Stimulated activated CD4-positive, alpha-beta T cell treated with anti-CD3 and anti-CD28 coated beads, Interleukin-1b, Interleukin-23, amount 100 ng/mL, for 48 hours (primary cell): ENCODE results near the gene GP1BA.

ENCODE experiments used
- DNase-seq: peaks from one replicate; pipeline ENCODE4 v3.0.0-alpha.2; 2020

GP1BA gene

GRCh38 chr17:4938688-4939545, 6.8 kb downstream of the GP1BA start:
- no peak for DNase-seq

- DNase-seq = peak; percentile 29
Measured at GRCh38 chr17:4939546-4939795, 7.4 kb downstream of the GP1BA start.

GRCh38 chr17:4939796-4940554, 7.9 kb downstream of the GP1BA start, which contains the start of the genes RNF167 and SLC25A11:
RNF167 (plus strand) TSS chr17:4940268; CDS start chr17:4940910, 642 bp downstream.
SLC25A11 (minus strand) TSS chr17:4940046; CDS start chr17:4939910, 136 bp downstream.
- DNase-seq = peak; percentile 98

- DNase-seq = peak; percentile 41
Measured at GRCh38 chr17:4940555-4941318, 8.7 kb downstream of the GP1BA start.

- DNase-seq = no peak
Measured at GRCh38 chr17:4941319-4941610, 9.2 kb downstream of the GP1BA start.

- DNase-seq = no peak
Measured at GRCh38 chr17:4942760-4943508, 10.9 kb downstream of the GP1BA start.

GRCh38 chr17:4944163-4944553, 12.1 kb downstream of the GP1BA start:
- DNase-seq = peak; percentile 57

GRCh38 chr17:4944554-4945175, 12.6 kb downstream of the GP1BA start:
- peak; percentile 45 for DNase-seq

- DNase-seq = peak; percentile 88
Measured at GRCh38 chr17:4945176-4945943, 13.3 kb downstream of the GP1BA start.

GRCh38 chr17:4945944-4946280, 13.8 kb downstream of the GP1BA start:
- DNase-seq = no peak

- DNase-seq = no peak
Measured at GRCh38 chr17:4946312-4946976, 14.4 kb downstream of the GP1BA start.

GRCh38 chr17:4947010-4947410, 14.9 kb downstream of the GP1BA start:
- no peak for DNase-seq

GRCh38 chr17:4947411-4948165, 15.5 kb downstream of the GP1BA start:
- DNase-seq = peak; percentile 73

GRCh38 chr17:4948166-4948930, 16.3 kb downstream of the GP1BA start, which contains the start of gene PFN1:
PFN1 (minus strand) TSS chr17:4948530; CDS start chr17:4948394, 136 bp downstream.
- DNase-seq = peak; percentile 92

- peak; percentile 81 for DNase-seq
Measured at GRCh38 chr17:4948931-4949320, 16.8 kb downstream of the GP1BA start.

GRCh38 chr17:4949321-4950074, 17.4 kb downstream of the GP1BA start:
- DNase-seq = peak; percentile 79

GRCh38 chr17:4950075-4950745, 18.1 kb downstream of the GP1BA start:
- DNase-seq = peak; percentile 42

- DNase-seq = no peak
Measured at GRCh38 chr17:4950746-4951204, 18.7 kb downstream of the GP1BA start, which contains the start of gene ENO3. ENO3 (plus strand) TSS chr17:4951119; CDS start chr17:4951830, 711 bp downstream.
